H1 (cell line): Measurements from ENCODE around the gene CNST. TPM values are rescaled to one million over a fixed set of nuclear protein-coding genes. Genes with fewer than 3 reads are reported as not detected.

Source experiments
- CTCF ChIA-PET: fragments of 300-600 bp; sonication (Branson Sonifier 250); formaldehyde crosslinking; loops from one replicate; lab custom pipeline; 2021; ENCODE audit not compliant: partially characterized antibody; lab: Charles Lee
- POLR2A ChIA-PET: fragments of 300-600 bp; sonication (Branson Sonifier 250); formaldehyde crosslinking; loops from one replicate; lab custom pipeline; 2021; ENCODE audit warnings: inconsistent platforms; ENCODE audit not compliant: partially characterized antibody; lab: Charles Lee
- DNase-seq, 2 experiments: peaks; one replicate each; pipeline versions ENCODE4 v3.0.0 to v3.0.0-alpha.2; 2010 to 2022; ENCODE audit warnings: low spot score in 2 of 2, low read depth in 1 of 2, mixed read lengths in 1 of 2
- FAIRE-seq: peaks from 2 replicates; lab custom pipeline; 2011; peaks lifted over from hg19 to GRCh38; lab: Jason Lieb, UNC
- H2AFZ ChIP-seq: 2 replicates; pipeline ENCODE4 v1.8.1; 2012; ENCODE audit warnings: low read length, inconsistent platforms
- H2AK5ac ChIP-seq: 2 replicates; pipeline ENCODE4 v1.6.1; 2013; ENCODE audit warnings: low read depth, low read length
- H2BK120ac ChIP-seq: replicated peaks from 2 replicates; pipeline ENCODE3; 2013; ENCODE audit warnings: low read depth, low read length, inconsistent platforms
- H2BK12ac ChIP-seq: 2 replicates; pipeline ENCODE4 v1.6.1; 2013; ENCODE audit warnings: low read depth, low read length
- H2BK15ac ChIP-seq: 2 replicates; pipeline ENCODE4 v1.6.1; 2013; ENCODE audit warnings: low read length
- H2BK20ac ChIP-seq: 2 replicates; pipeline ENCODE4 v1.6.1; 2013; ENCODE audit warnings: low read length
- H2BK5ac ChIP-seq: 2 replicates; pipeline ENCODE4 v1.6.1; 2013; ENCODE audit warnings: low read depth, low read length
- H3K14ac ChIP-seq: 2 replicates; pipeline ENCODE4 v1.6.1; 2013; ENCODE audit warnings: inconsistent platforms; ENCODE audit not compliant: insufficient read length
- H3K18ac ChIP-seq: 2 replicates; pipeline ENCODE4 v1.6.1; 2013; ENCODE audit warnings: low read length; ENCODE audit errors: extremely low read depth
- H3K23ac ChIP-seq: 2 replicates; pipeline ENCODE4 v1.6.1; 2013; ENCODE audit warnings: inconsistent platforms; ENCODE audit not compliant: insufficient read length
- H3K23me2 ChIP-seq: 2 replicates; pipeline ENCODE4 v1.6.1; 2013; ENCODE audit warnings: low read depth, low read length
- H3K27ac ChIP-seq: 2 replicates; pipeline ENCODE4 v1.6.1; 2011; ENCODE audit warnings: low read depth, low read length, inconsistent platforms
- H3K27me3 ChIP-seq, 4 experiments: replicated peaks in 1 of 4; 1 replicate in 1 of 4; 2 replicates in 3 of 4; pipeline versions ENCODE4 v1.6.1 to v1.8.1; 2011 to 2013; ENCODE audit warnings: low read length in 3 of 4, mild to moderate bottlenecking in 3 of 4, inconsistent platforms in 2 of 4, mixed read lengths in 2 of 4, moderate library complexity in 1 of 4; ENCODE audit not compliant: control insufficient read depth in 3 of 4, insufficient read depth in 3 of 4; ENCODE audit errors: extremely low read depth in 1 of 4
- H3K36me3 ChIP-seq, 4 experiments: 2 replicates each; pipeline versions ENCODE4 v1.6.1 to v1.8.1; 2011 to 2013; ENCODE audit warnings: mild to moderate bottlenecking in 4 of 4, low read length in 3 of 4, moderate library complexity in 2 of 4, control low read depth in 1 of 4, inconsistent platforms in 1 of 4; ENCODE audit not compliant: insufficient read depth in 4 of 4, control insufficient read depth in 2 of 4
- H3K4ac ChIP-seq: replicated peaks from 2 replicates; pipeline ENCODE3; 2013; ENCODE audit warnings: low read length, low read depth, mixed read lengths, inconsistent platforms; ENCODE audit not compliant: insufficient read length
- H3K4me1 ChIP-seq, 4 experiments: replicated peaks in 1 of 4; 1 replicate in 1 of 4; 2 replicates in 3 of 4; pipeline versions ENCODE4 v1.6.1 to v1.8.1; 2011 to 2013; ENCODE audit warnings: low read length in 3 of 4, inconsistent platforms in 2 of 4, mixed read lengths in 1 of 4; ENCODE audit not compliant: insufficient read depth in 4 of 4, control insufficient read depth in 3 of 4
- H3K4me2 ChIP-seq, 2 experiments: 2 replicates each; pipeline versions ENCODE4 v1.6.1 to v1.8.1; 2011 to 2013; ENCODE audit warnings: low read depth in 2 of 2, low read length in 2 of 2, control low read depth in 1 of 2, inconsistent platforms in 1 of 2, mild to moderate bottlenecking in 1 of 2; ENCODE audit not compliant: insufficient read depth in 1 of 2
- H3K4me3 ChIP-seq, 4 experiments: fragments of 200-600, 300-600 bp in 1 of 4; sonication (generic), shearing (Covaris generic), sonication (Bioruptor Twin) in 1 of 4; 2 replicates each; pipeline versions ENCODE4 v1.5.1 to v1.8.1; 2011 to 2016; ENCODE audit warnings: low read length in 4 of 4, low read depth in 3 of 4, control low read depth in 2 of 4, inconsistent platforms in 2 of 4, mild to moderate bottlenecking in 2 of 4, mixed read lengths in 1 of 4, moderate library complexity in 1 of 4; ENCODE audit not compliant: insufficient read depth in 2 of 4; ENCODE audit errors: extremely low read depth in 1 of 4
- H3K56ac ChIP-seq: replicated peaks from 2 replicates; pipeline ENCODE3; 2013; ENCODE audit warnings: low read depth, mild to moderate bottlenecking, mixed read lengths, low read length, inconsistent platforms; ENCODE audit not compliant: insufficient read length
- H3K79me1 ChIP-seq: 2 replicates; pipeline ENCODE4 v1.6.1; 2013; ENCODE audit warnings: low read depth, low read length, control low read depth
- H3K79me2 ChIP-seq, 2 experiments: 2 replicates each; pipeline versions ENCODE4 v1.6.1 to v1.8.1; 2012 to 2013; ENCODE audit warnings: low read length in 2 of 2, mild to moderate bottlenecking in 2 of 2, inconsistent platforms in 1 of 2; ENCODE audit not compliant: insufficient read depth in 2 of 2, control insufficient read depth in 1 of 2
- H3K9ac ChIP-seq, 4 experiments: replicated peaks in 1 of 4; 1 replicate in 1 of 4; 2 replicates in 3 of 4; pipeline versions ENCODE4 v1.6.1 to v1.8.1; 2011 to 2013; ENCODE audit warnings: low read depth in 3 of 4, low read length in 3 of 4, control low read depth in 2 of 4, mild to moderate bottlenecking in 2 of 4, moderate library complexity in 2 of 4, inconsistent platforms in 1 of 4; ENCODE audit errors: extremely low read depth in 1 of 4
- H3K9me3 ChIP-seq, 2 experiments: 2 replicates each; pipeline versions ENCODE4 v1.6.1 to v1.8.1; 2012 to 2013; ENCODE audit warnings: mild to moderate bottlenecking in 2 of 2, moderate library complexity in 2 of 2, control low read depth in 1 of 2, inconsistent platforms in 1 of 2, low read depth in 1 of 2, low read length in 1 of 2, mixed read lengths in 1 of 2; ENCODE audit not compliant: insufficient read depth in 2 of 2
- H4K20me1 ChIP-seq, 2 experiments: replicated peaks in 1 of 2; 2 replicates each; pipeline versions ENCODE3 to v1.8.1; 2011 to 2013; ENCODE audit warnings: inconsistent platforms in 2 of 2, low read length in 2 of 2, mild to moderate bottlenecking in 1 of 2; ENCODE audit not compliant: insufficient read depth in 2 of 2, control insufficient read depth in 1 of 2
- H4K5ac ChIP-seq: 2 replicates; pipeline ENCODE4 v1.6.1; 2013; ENCODE audit warnings: low read length, low read depth, mixed read lengths, inconsistent platforms; ENCODE audit not compliant: insufficient read length
- H4K8ac ChIP-seq: 2 replicates; pipeline ENCODE4 v1.8.0; 2013; ENCODE audit warnings: mild to moderate bottlenecking, moderate library complexity, low read length, inconsistent platforms; ENCODE audit not compliant: insufficient read depth; ENCODE audit errors: extremely low read depth
- H4K91ac ChIP-seq: replicated peaks from 2 replicates; pipeline ENCODE3; 2013; ENCODE audit warnings: low read length, mixed read lengths, inconsistent platforms; ENCODE audit not compliant: insufficient read length
- FOSL1 ChIP-seq: IDR thresholded peaks from 2 replicates; pipeline ENCODE4 v1.6.1; 2011; ENCODE audit warnings: mild to moderate bottlenecking, low read depth, low read length, moderate library complexity; ENCODE audit not compliant: insufficient read depth
- HDAC6 ChIP-seq: IDR thresholded peaks from one replicate; pipeline ENCODE4 v1.7.1; 2012; ENCODE audit warnings: low read depth, mild to moderate bottlenecking, inconsistent platforms, low read length, moderate library complexity
- SIN3A ChIP-seq, 2 experiments: IDR thresholded peaks in 1 of 2; conservative IDR thresholded peaks in 1 of 2; 2 replicates each; pipeline ENCODE4 v1.6.1; 2011 to 2012; ENCODE audit warnings: low read length in 2 of 2, improper control_type of control experiment in 1 of 2, low read depth in 1 of 2, mild to moderate bottlenecking in 1 of 2
- polyA plus RNA-seq, 7 experiments: library from polyadenylated mRNA; depleted of rRNA in 3 of 7; stranded (reverse) in 5 of 7; unstranded in 2 of 7; fragments of >200 nt in 5 of 7; fragments of 200-250 nt in 2 of 7; gene quantifications; 1 replicate in 5 of 7; 2 replicates in 1 of 7; 4 replicates in 1 of 7; pipeline versions ENCODE4 v1.2.1 to v1.2.3, GENCODE V29; 2011 to 2013; ENCODE audit warnings: missing spikeins in 2 of 7, mixed read lengths in 2 of 7
- total RNA-seq: library from RNA; stranded (reverse); fragmentation: NEBNext Ultra II Directional; extraction: Animal tissue kit (Norgen Biotek cat#: 25700); gene quantifications from 2 replicates; pipeline ENCODE4 v1.2.1, GENCODE V29; 2021

The CNST gene
- total and polyA plus RNA-seq, 2 of the 8 experiments (the other 6 are each of a cell fraction or from before 2014, with no cell fraction given): 5.3 to 21.3 TPM

- H3K27me3 ChIP-seq: no peaks in the 10 kb centered on the region
- H3K9me3 ChIP-seq: no peaks in the 10 kb centered on the region; a peak in 1 of 4 replicates
- no peak overlapping the region for H3K4ac ChIP-seq
- TF ChIP-seq SIN3A (conservative IDR thresholded peaks at IDR 0.05 in 1 of 2, IDR thresholded peaks at IDR 0.05 in 1 of 2; ENCODE audit: low read depth in 1 of 2, low read length in 2 of 2) (no peak), HDAC6 (no peak), FOSL1 (no peak)
- no peak overlapping the region for H3K4me2 ChIP-seq
- no peak overlapping the region for H3K4me3 ChIP-seq
- no peak overlapping the region for H2AK5ac ChIP-seq
- H2BK20ac ChIP-seq: no peak overlapping the region
- FAIRE-seq: no peak
- H2BK5ac ChIP-seq: no peak overlapping the region
- no peaks in the 10 kb centered on the region for H3K4me1 ChIP-seq
- no peak overlapping the region for H3K27ac ChIP-seq
- no peak overlapping the region for H4K5ac ChIP-seq
- no peaks in the 10 kb centered on the region; the same call in 1 of the 2 replicates for H3K79me1 ChIP-seq
- H3K23ac ChIP-seq: no peak overlapping the region
- no peaks in the 10 kb centered on the region for H3K23me2 ChIP-seq
- H3K14ac ChIP-seq: no peak overlapping the region
- H4K91ac ChIP-seq: no peak overlapping the region
- H3K18ac ChIP-seq: no peak overlapping the region
- H3K36me3 ChIP-seq: peaks cover 0 to 6% (median 0%) of the 10 kb centered on the region in 4 experiments; a peak in 2 of 8 replicates
- peaks cover 0 to 8% of the 10 kb centered on the region in 2 experiments; a peak in 1 of 4 replicates for H3K79me2 ChIP-seq
- no peak overlapping the region for H2BK12ac ChIP-seq
- no peak overlapping the region for H2AFZ ChIP-seq
- no peak overlapping the region for H3K56ac ChIP-seq
- H3K9ac ChIP-seq: no peak overlapping the region
- DNase-seq: no peak
- ChIA-PET CTCF (no interaction called here), POLR2A (no interaction called here)
- H4K8ac ChIP-seq: no peak overlapping the region
- no peak overlapping the region for H2BK15ac ChIP-seq
- no peak overlapping the region for H2BK120ac ChIP-seq
- H4K20me1 ChIP-seq: peaks cover 0 to 2% of the 10 kb centered on the region in 2 experiments
Measured at GRCh38 chr1:246592695-246593094, 26.4 kb downstream of the CNST start.
